SK-N-MC (cell line): ENCODE results near the gene SLC52A1.

ENCODE experiments used
- DNase-seq: peaks from one replicate; pipeline ENCODE4 v3.0.0-alpha.2; 2011; ENCODE audit warnings: low read depth, low spot score
- H3K27ac ChIP-seq: fragments of 200-600 bp; sonication (generic); 2 replicates; pipeline ENCODE4 v1.5.1; 2016; ENCODE audit warnings: mixed run types
- H3K36me3 ChIP-seq: fragments of 200-600 bp; sonication (generic); 2 replicates; pipeline ENCODE4 v1.6.1; 2017; ENCODE audit warnings: antibody characterized with exemption, low read length, mixed read lengths; ENCODE audit not compliant: insufficient read depth
- H3K4me3 ChIP-seq: fragments of 200-600 bp; sonication (generic); 2 replicates; pipeline ENCODE4 v1.5.1; 2016
- H3K9ac ChIP-seq: fragments of 200-600 bp; sonication (generic); 2 replicates; pipeline ENCODE4 v1.8.0; 2017; ENCODE audit warnings: mixed run types, mixed read lengths; ENCODE audit not compliant: insufficient read length
- H3K9me3 ChIP-seq: fragments of 200-600 bp; sonication (generic); 2 replicates; pipeline ENCODE4 v1.6.1; 2017; ENCODE audit warnings: low read depth, mild to moderate bottlenecking, antibody characterized with exemption, low read length, moderate library complexity, mixed read lengths
- EZH2 ChIP-seq: fragments of 200-600 bp; sonication (generic); IDR thresholded peaks from one replicate; pipeline ENCODE4 v1.6.1; 2017; ENCODE audit warnings: antibody characterized with exemption
- FOXP2 ChIP-seq: optimal IDR thresholded peaks from 2 replicates; pipeline ENCODE3; 2011; ENCODE audit warnings: mild to moderate bottlenecking, moderate library complexity; ENCODE audit not compliant: insufficient read depth; ENCODE audit errors: extremely low read length, control extremely low read depth
- POLR2AphosphoS5 ChIP-seq: IDR thresholded peaks from 2 replicates; pipeline ENCODE4 v1.6.1; 2012; ENCODE audit warnings: mild to moderate bottlenecking, low read depth, low read length, borderline replicate concordance

Gene SLC52A1

DNA sequence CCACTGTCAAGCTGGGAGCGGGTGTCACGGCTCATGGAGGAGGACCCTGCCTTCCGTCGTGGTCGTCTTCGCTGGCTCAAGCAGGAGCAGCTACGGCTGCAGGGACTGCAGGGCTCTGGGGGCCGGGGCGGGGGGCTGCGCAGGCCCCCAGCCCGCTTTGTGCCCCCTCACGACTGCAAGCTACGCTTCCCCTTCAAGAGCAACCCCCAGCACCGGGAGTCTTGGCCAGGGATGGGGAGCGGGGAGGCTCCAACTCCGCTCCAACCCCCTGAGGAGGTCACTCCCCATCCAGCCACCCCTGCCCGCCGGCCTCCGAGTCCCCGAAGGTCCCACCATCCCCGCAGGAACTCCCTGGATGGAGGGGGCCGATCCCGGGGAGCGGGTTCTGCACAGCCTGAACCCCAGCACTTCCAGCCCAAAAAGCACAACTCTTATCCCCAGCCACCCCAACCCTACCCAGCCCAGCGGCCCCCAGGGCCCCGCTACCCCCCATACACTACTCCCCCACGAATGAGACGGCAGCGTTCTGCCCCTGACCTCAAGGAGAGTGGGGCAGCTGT lies 11.6 kb downstream of the SLC52A1 start:
- H3K27ac ChIP-seq, result no peak overlapping the region
- H3K4me3 ChIP-seq, result no peak overlapping the region
- H3K9me3 ChIP-seq, result no peaks in the 10 kb centered on the region
- no peak overlapping the region for H3K9ac ChIP-seq
- TF ChIP-seq POLR2AphosphoS5, result no peak
- TF ChIP-seq FOXP2, result no peak
- no peak for TF ChIP-seq EZH2
- DNase-seq, result no peak
- H3K36me3 ChIP-seq, result peaks cover 9% of the 10 kb centered on the region; the same call in 1 of the 2 replicates

GRCh38 chr17:5022171-5022711 lies 13.0 kb downstream of the SLC52A1 start:
- peaks cover 9% of the 10 kb centered on the region; the same call in 1 of the 2 replicates for H3K36me3 ChIP-seq
- TF ChIP-seq FOXP2 (no peak), POLR2AphosphoS5 (no peak), EZH2 (no peak)
- H3K9ac ChIP-seq, result no peak overlapping the region
- no peak overlapping the region for H3K4me3 ChIP-seq
- H3K9me3 ChIP-seq, result no peaks in the 10 kb centered on the region
- no peak for DNase-seq
- no peak overlapping the region for H3K27ac ChIP-seq

DNA sequence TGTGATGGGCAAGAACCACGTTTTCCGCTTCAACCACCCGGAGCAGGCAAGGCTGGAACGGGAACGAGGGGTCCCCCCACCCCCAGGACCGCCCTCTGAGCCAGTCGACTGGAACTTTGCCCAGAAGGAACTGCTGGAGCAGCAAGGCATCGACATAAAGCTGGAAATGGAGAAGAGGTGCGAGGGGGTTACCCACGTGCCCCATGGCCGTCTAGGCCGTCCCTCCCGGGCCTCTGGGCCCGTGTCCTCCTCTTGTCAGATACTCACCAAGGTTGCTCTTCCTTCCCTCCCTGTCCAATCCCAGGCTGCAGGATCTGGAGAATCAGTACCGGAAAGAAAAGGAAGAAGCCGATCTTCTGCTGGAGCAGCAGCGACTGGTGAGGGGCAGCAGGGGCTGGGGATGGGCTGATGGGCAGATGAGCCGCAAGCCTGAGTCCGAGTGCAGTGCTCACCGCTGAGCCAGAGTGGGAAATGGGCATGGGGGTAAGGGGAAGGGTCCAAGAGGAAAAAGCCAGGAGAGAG lies 14.7 kb downstream of the SLC52A1 start:
- no peak overlapping the region for H3K4me3 ChIP-seq
- H3K27ac ChIP-seq, result no peak overlapping the region
- no peak overlapping the region for H3K9ac ChIP-seq
- peaks cover 9% of the 10 kb centered on the region; the same call in 1 of the 2 replicates for H3K36me3 ChIP-seq
- DNase-seq, result no peak
- TF ChIP-seq POLR2AphosphoS5, result no peak
- no peak for TF ChIP-seq EZH2
- no peak for TF ChIP-seq FOXP2
- no peaks in the 10 kb centered on the region for H3K9me3 ChIP-seq

- H3K36me3 ChIP-seq, result peaks cover 9% of the 10 kb centered on the region; the same call in 1 of the 2 replicates
- no peak for DNase-seq
- no peaks in the 10 kb centered on the region for H3K9me3 ChIP-seq
- H3K4me3 ChIP-seq, result no peak overlapping the region
- TF ChIP-seq EZH2 (no peak), POLR2AphosphoS5 (no peak), FOXP2 (no peak)
- no peak overlapping the region for H3K27ac ChIP-seq
- no peak overlapping the region for H3K9ac ChIP-seq
Measured at GRCh38 chr17:5019475-5019956, 15.7 kb downstream of the SLC52A1 start.

DNA sequence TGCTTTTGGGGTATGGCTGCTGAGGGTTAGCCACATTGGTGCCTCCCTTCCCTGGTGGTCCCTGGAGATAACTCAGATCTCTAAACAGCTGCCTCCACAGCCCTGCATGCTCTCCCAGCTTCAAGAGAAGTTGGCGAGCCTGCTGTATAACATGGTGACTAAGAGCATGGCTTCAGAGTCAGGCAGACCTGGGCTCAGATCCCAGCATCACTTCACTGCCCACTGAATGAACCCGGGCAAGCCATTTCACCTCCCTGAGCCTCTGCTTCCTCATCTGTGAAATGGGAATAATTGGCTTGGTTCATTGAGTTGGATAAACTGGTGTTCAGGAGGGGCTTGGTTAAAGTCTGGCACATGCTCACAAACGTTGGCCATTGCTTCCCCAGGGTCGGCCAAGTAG lies 20.9 kb downstream of the SLC52A1 start:
- DNase-seq, result no peak
- Histone ChIP-seq H3K4me3 (no peak overlapping the region), H3K36me3 (peaks cover 7% of the 10 kb centered on the region; the same call in 1 of the 2 replicates), H3K9me3 (no peaks in the 10 kb centered on the region), H3K9ac (no peak overlapping the region), H3K27ac (no peak overlapping the region)
- TF ChIP-seq POLR2AphosphoS5 (no peak), EZH2 (no peak), FOXP2 (no peak)

DNA sequence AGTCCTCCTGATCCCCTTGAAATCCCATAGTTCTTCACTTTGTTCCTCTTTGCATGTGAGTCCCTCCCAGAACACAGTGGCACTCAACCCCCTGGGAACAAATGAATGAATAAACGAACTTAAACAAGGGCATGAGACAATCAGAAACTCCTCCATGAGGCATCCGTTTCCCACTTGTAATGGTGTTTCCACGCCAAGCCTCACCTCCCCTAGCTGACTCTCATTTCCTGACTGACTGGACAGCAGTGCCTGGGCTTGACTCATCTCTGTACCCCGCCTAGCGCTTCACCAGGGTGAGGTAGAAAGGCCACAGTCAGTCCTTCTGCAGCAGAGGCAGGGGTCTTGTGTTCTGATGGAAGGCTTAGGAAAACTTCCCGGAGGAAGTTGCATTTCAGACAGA lies 23.3 kb downstream of the SLC52A1 start:
- no peak overlapping the region for H3K9ac ChIP-seq
- H3K4me3 ChIP-seq, result no peak overlapping the region
- TF ChIP-seq POLR2AphosphoS5 (no peak), EZH2 (no peak), FOXP2 (no peak)
- no peak overlapping the region for H3K27ac ChIP-seq
- H3K9me3 ChIP-seq, result no peaks in the 10 kb centered on the region
- peaks cover 15% of the 10 kb centered on the region; the same call in 1 of the 2 replicates for H3K36me3 ChIP-seq
- no peak for DNase-seq

GRCh38 chr17:5003214-5003867 lies 31.9 kb downstream of the SLC52A1 start:
- Histone ChIP-seq H3K36me3 (peaks cover 40% of the 10 kb centered on the region; the same call in 1 of the 2 replicates), H3K4me3 (no peak overlapping the region), H3K9me3 (no peaks in the 10 kb centered on the region), H3K27ac (no peak overlapping the region), H3K9ac (no peak overlapping the region)
- no peak for DNase-seq
- TF ChIP-seq FOXP2 (no peak), POLR2AphosphoS5 (no peak), EZH2 (no peak)

DNA sequence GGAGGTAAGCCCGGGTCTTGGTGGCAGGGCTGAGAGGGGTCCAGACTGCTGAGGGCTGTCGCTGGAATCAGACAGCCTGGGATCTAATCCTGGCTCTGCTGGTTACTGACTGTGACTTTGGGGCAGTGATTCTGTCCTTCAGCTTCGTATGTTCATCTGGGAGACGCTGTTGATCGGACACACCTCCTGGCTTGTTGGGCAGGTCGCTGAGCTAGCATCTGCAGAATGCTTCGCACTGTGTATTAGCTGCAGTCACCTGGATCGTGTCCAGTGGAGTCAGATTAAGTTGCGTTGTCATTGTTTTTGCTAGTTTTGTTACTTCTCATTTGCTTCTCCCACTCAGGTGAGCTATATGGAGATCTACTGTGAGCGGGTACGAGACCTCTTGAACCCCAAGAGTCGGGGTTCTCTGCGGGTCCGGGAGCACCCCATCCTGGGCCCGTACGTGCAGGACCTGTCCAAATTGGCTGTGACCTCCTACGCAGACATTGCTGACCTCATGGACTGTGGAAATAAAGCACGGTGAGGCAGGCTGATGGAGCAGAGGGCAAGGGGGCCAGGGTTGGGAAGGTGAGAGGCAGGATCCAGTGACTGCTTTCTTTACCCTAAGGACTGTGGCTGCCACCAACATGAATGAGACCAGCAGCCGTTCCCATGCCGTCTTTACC lies 33.0 kb downstream of the SLC52A1 start:
- peaks cover 33% of the 10 kb centered on the region; the same call in 1 of the 2 replicates for H3K36me3 ChIP-seq

More for the DNA sequence above, 33.0 kb downstream of the SLC52A1 start:
- Histone ChIP-seq H3K9me3 (no peaks in the 10 kb centered on the region), H3K9ac (no peak overlapping the region), H3K4me3 (no peak overlapping the region), H3K27ac (no peak overlapping the region)
- no peak for DNase-seq
- no peak for TF ChIP-seq EZH2
- no peak for TF ChIP-seq POLR2AphosphoS5
- no peak for TF ChIP-seq FOXP2
